ENCODE data around the gene YPEL5.
A peak's percentile ranks its signal among the peaks of the same experiment; 100 is the strongest.
"Not testable (repeated sequence)": the region's sequence is repeated elsewhere in the genome, so short reads cannot be mapped to it uniquely, and the experiment has no call there.

The YPEL5 gene

GRCh38 chr2:30139131-30139870 is 7.5 kb upstream of the YPEL5 start:
- DNase-seq: peak in 1 of 5 experiments; percentile 55

DNA sequence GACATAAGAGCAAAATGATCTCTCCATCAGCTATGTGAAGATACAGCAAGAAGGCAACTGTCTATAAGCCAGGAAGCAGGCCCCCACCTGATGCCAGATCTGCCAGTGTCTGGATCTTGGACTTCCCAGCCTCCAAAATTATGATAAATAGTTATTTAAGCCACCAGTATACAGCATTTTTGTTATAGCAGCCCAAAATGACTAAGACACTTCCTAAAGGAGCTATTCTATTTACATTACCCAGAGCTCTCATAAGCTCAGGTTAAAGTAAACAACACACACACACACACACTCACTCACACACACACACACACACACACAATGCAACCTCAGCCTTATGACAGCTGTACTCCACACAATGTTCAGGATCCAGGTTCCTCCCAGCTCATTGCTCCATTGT is 5.7 kb upstream of the YPEL5 start:
- no peak for DNase-seq

DNA sequence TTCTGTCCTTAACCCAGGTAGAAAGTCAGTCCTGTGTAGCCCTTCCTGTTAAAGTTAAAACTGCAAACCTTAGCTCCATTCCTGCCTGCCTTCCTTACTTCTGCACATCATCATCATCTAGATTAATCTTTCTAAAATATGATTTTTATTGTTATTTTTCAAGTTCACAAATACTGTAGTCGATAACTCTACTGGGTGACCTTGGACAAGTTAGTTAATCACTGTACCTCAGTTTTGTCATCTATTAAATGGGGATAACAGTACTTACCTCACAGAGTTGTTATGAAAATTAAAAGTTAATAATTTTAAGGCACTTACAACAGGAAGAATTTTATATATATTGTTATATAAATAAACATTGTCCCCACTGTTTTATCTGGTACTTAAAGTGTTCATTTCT is 2.5 kb upstream of the YPEL5 start:
- no peak for DNase-seq

- not testable (repeated sequence) for DNase-seq
These were observed 1.9 kb upstream of the YPEL5 start for GRCh38 chr2:30144951-30145350.

GRCh38 chr2:30145826-30146336 is 926 bp upstream of the YPEL5 start:
- DNase-seq: peak in 1 of 5 experiments; percentile 13

DNA sequence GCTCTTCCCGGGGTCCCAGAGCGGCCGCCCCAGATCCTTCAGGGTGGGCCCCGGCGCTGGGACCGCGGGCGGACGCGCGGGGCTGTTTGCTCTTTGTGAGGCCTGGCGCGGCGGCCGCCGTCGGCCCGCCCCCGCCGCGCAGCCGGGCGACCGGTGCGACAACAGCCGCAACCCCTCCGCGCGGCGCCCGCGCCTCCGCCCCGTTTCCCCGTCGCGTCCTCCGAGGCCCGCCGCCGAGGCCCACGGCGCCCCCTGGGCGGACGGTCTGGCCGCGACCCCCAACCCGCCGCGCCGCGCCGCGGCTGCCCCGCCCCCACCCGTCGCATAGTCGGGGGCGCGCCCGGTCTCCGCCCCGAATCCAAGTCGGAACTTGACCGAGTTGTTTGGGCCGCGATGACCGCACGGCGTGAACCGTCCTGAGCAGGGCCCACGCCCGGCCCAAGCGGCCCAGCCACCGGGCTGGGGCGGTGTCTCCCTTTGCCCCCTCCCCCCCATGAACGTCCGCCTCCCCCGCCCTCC is 448 bp downstream of the YPEL5 start:
- peak in 2 of 5 experiments; percentile 18 to 43 for DNase-seq

DNA sequence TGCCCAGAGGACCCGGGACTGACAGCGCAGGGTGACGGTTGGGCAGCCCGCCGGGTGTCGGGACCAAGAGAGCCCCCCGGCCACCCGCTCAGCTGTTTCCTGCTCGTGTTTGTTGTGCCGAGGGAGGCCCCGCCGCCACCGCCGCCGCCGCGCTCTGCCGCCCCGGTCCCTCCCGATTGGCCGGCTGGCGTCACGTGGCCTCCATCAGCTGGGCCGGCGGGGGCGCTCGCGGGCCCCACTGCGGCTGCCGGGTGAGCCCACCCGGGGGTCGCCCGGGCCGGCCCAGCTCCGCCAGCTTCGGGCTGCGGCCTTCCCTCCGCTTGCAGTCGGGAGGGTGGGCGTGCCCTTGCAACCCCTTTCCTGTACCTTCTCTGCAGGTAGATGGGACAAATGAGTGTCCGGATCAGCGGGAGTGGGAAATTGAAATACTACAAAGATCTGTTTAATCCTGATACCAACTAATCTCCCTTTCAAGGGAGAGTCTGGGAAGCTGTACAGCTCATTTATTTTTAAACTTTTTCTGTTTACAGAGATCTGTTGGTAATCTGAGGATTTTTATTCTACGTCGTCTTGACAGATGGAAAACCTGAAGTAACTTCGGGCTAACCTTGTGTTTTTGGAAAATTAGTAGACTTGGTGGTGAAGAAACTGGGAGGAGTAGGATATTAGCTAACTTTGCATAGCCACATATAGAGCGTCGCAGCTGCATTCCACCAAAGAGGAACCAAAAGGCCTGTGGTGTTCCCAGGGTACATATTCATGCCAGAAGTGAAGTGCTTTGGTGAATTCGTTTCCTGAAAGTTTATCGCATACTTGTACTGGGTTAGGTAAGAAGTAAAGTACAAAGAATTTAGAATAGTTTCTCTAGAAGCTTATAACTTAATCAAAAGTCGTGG is 1.2 kb downstream of the YPEL5 start:
- peak; percentile 60 to 85 (median 73) for DNase-seq

DNA sequence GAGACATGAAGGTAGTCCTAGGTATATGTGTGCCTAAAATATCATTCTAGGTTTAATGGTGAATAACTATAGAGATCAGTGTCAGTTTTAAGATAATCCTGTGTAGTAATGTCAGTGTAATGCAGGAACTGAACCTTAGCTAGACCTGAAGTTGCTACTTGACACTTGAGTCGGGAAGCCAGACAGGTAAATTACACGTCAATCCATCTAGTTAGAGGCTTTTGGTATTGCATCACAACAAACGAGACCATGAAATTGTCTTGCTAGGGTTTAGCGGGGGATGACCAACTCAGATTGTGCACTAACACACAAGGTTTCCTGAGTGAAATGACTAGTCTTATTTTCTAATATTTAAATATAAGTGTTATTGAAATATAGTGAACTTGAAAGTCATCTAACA is 2.0 kb downstream of the YPEL5 start:
- no peak for DNase-seq

DNA sequence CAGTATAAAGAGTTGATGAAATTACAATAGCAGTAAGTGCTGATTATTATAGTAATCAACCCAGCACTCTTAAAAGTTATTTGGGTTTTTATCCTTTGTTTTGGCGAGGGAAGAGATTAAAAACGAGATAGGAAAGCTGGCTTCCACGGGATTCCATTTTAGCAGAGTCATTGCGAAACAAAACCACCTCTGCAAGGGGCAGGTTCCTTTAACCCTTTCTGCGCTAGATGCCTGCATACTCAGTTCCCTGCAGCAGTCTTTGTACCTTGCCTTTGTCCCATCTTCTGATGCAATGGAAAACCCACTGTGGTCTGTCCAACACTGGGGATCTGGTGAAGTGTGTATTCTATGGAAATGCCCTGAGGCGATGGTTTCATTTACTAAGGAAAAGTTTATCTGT is 2.7 kb downstream of the YPEL5 start:
- DNase-seq: no peak

GRCh38 chr2:30149976-30150375 is 3.2 kb downstream of the YPEL5 start:
- no peak for DNase-seq

DNA sequence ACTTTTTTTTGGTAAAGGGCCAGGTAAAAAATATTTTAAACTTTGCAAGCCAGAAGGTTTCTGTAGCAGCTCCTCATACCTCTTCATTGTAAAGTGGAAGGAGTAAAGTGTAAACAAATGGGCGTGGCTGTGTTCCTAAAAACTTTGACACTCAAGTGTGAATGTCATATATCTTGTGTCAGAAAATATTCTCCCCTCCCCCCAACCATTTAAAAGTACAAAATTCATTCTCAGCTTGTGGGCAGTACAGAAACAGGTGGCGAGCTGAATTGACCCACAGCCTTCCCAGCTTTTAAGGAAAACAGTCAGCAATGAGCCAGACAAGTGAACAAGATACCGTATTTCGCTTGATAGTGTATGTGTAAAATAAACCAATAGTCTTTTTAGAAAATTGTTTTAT is 4.0 kb downstream of the YPEL5 start:
- no peak for DNase-seq

GRCh38 chr2:30152385-30152784 is 5.6 kb downstream of the YPEL5 start:
- DNase-seq: no peak

DNA sequence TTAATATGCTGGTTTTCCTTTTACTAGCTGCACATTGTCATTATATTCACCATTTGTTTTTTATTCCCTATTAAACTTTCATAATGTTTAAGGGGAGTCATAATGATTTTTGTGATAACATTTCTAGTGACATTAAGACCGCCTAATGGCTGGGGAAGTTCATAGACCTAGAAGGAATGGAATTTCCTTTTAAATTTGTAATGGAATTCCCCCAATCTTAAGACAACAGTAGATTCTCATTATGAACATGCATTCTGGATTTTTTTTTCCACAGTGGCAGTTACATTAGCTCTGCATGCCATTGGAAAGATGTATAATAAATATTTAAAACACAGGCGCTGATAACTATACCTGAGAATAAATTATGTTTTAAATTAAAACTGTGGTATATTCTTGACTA is 8.4 kb downstream of the YPEL5 start:
- no peak for DNase-seq

DNA sequence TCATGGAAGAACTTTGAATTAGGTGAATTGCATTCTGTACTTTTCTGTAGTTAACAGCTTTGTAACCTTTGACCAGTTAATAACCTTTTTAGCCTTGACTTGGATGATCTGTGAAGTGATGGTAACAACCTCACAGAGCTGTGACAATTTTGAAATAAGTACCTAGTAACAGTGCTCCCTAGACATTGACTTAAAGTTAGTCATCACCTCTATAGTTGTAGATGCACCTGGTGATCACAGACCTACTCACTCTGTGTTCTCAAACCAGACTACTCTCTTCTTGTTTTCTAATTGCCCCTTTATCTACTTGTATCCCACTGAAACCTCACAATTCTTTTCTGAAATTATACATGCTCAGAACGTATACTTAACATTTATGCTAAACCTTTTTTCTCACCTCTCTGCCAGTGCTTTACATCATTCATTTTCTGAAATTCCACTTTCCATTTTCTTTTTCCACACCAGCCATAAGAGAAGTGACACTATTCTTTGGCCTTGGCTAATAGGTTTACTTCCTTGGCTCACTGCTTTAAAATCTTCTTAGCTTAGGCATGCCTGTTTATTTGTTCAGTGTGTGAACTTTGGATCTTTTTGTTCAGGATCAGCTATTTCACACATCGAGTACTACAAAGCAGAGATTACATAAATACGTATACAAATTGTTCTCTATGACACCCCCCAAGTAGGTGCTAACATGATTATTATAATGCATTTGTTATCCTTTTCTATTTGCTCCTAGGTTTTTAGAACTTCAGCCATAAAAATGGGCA is 9.3 kb downstream of the YPEL5 start:
- DNase-seq: no peak

DNA sequence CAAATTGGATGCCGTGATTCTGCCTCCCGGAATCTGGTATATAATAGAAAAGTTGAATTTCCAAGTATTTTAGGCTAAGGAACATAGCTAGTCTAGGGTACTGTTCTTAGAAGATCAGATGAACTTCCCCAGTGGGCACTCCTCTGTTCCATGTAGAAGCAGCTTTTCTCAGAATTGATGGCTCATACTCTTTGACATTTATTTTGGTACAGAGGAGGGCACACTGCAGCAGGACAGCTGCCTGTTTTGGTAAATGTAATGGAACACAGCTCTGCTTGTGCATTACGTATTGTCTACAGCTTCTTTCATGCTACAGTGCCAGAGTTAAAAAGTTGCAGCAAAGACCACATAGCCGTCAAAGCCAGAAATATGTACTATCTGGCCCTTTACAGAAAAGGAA is 10.8 kb downstream of the YPEL5 start:
- no peak for DNase-seq

DNA sequence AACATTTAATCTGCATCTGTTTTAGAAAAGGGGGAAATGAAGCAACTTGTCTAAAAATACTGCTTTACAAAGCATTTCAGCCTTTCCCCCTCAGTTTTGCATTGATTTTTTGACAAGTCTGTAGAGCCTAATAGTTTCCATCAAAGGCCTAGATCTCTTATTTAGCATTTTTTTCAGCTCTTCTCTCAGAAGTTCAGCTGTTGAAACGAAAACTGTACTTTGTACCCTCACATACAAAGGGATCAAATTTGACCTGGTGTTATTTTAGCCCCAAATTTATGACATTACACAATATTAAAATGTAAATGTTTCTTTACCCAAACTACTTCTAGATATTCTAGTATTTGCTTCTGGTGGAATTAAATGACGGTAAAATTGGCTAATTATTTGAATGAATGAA is 13.0 kb downstream of the YPEL5 start:
- DNase-seq: no peak

DNA sequence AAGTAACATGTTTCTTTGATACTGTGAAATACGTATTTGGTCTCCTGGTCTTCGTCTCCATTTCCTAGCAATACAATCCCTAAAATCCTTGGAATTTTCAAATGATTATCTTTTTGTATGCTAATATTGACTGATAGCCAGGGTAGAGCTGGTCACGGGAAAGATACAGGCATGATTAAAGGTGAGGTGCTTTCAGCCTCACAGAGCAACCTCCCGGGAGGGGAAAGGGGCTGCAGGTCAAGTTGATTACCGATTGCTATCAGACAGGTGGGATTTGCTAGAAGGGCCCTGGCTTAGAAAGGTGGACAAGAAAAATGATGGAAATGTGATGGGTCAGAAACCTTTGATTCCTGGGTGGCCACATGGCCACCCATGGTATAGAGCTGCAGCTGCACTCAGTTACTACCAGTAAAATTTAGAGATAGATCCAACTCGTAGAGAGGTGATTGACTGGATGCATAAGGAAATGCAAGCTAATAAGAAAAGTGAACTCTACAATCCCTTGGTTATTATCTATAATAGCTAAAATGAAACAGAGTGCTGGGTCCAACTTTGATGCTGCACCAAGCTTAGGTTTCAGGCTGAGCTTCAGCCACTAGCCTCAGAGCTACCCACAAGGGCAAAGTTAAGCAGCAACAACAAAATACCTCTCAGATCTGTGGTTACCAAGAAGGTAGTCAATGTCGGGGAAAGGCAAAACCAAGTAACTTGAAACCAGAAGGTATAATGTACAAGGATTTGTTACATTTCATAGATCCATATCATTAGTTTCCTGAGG is 15.3 kb downstream of the YPEL5 start:
- peak in 1 of 5 experiments; percentile 13 for DNase-seq

- no peak for DNase-seq
These were observed 16.0 kb downstream of the YPEL5 start for GRCh38 chr2:30162806-30163205.

DNA sequence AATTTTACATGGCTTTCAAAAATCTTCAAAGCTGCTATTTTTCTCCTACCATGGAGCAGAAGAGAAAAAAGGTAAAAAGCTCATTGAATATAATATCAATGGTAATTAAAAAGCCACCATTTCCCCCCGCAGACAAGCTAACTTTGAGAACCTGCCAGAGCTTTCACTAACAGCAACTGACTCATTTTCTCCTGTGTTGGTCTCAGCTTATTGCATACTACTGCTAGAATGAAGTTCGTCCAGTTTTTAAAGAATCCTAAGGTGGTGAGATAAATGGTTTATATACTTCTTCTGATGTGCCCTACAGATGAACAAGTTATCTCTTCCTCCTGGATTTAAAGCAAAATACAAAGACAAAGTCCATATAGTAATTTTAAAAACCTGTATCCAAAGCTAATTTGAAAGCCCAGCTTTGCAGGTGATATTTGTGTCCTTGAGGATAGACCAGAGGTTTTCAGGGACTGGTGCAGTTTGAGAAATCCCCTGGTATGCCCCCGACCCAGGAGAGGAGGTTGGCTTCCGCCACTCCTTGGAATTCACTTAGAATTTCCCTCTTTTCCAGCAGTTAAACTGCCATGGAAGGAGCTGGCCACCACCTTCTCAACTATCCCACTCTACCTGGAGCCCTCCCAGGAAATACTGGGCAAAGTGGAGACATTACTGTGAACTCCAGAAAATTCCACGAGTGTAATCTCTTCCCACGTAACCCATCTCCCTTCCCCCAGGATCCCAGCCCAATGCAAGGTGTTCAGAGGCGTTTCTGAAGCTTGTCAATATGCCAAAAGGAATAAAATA is 17.5 kb downstream of the YPEL5 start:
- no peak for DNase-seq

DNA sequence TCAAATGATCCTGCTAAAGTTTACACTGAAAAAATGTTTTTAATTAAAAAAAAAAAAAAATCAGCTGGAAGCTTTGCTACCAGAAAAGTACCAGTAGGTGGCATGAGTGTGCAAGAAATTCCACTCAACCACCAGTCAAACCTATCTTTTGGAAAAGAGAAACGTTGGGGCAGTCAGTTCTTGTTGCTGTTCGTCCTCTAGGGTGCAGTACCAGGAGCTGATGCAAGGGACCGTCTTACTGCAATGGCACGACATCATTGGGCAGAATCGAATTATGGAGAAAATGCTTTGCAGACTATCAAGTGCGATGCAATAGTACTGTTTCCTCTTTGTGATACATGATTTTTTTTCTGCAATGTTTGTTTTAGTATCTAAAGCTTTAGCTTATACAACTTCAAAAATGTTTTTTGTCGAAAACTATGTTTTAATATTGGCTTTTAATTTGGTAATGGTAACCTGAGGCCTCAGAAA is 18.3 kb downstream of the YPEL5 start:
- DNase-seq: peak in 4 of 5 experiments; percentile 27 to 92 (median 60)

- no peak for DNase-seq
These were observed 18.8 kb downstream of the YPEL5 start for GRCh38 chr2:30165617-30166016.
